Anterior cingulate cortex (tissue), 58 donors: ENCODE measurements around the gene CALHM2.
"Not testable (repeated sequence)": the region's sequence is repeated elsewhere in the genome, so short reads cannot be mapped to it uniquely, and the experiment has no call there.

Experiments
- DNase-seq, 58 donors: peaks; one replicate each; lab custom pipeline; 2025; lab: John Stamatoyannopoulos, UW

CALHM2 gene

DNA sequence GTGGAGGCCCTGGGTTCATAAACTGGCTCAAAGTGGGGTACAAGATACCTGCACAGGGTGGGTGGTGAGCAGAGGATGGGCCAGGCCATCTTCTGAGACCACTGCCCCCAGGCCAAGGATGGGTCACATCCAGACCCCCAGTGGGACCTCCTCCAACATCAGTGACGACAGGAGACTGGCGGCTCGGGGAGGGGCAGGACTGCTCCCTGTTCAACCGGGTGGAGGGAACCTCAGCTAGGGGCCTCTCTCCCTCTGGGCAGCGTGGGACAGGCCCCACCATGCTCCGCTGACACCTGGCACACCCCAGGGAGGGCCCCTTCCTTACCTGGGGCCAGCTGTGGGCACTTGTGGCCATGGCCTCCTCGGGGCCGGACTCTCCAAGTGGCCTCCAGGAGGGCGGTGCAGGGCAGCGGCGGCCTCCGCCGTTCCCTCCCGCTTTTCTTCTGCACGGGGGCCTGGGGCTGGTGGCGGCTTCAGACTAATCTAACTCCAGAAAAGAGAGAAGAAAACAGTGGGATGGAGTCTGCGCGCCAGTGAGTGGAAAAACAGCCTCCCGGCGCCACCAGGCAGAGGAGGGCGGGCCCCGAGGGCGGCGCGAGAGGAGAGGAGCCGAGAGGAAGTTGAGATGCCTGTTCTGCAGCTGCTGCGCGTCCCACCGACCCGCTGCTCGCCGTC, at the start of gene CALHM2:
TSS of gene CALHM2 (minus strand) at position 540 of the 675 bp plus-strand sequence. CDS start 2,429 bp downstream, outside the sequence.
- DNase-seq = peak in 44 of 58 donors; percentile 7 to 71 (median 28)

- DNase-seq = no peak
These were observed 49.0 kb upstream of the CALHM2 start for GRCh38 chr10:103501186-103501585.

DNA sequence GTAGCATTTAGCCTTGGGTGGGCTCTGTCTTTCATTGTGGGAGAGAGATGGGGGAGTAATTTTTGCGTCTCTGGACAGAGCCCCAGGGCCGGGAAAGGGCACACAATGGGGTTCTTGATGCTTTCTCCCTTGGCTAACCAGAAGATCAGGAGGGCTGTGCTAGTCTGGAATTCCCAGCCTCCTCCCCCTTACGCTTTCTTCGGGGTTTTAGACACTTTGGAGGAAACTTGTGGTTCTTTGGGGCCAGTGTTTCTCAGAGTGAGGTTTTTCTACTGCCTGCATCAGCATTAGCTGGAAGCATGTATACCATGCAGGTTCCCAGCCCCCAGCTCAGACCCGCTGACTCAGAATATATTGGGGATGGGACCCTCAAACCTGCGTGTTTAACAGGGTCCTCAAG, 48.3 kb upstream of the CALHM2 start:
- no peak for DNase-seq

DNA sequence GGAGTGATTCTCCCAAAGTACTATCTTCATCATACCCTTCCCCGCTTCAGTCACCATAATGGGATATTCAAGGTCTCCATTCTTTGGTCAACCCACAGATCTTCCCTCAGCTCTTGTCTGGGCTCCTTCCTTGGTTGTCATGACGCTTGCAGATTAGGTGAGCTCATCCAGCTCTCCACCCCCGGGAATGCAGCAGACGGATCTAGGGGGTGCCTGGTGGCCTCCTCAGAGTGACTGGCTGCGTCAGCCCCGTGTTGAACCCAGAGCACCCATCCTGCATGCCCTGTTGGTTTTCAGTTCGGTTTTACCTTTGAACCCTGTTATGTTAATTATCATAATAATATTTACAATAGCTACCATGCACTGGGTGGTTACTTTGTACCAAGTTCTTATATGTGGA, 47.7 kb upstream of the CALHM2 start:
- peak in 17 of 58 donors; percentile 9 to 69 (median 26) for DNase-seq

GRCh38 chr10:103498936-103499638, 46.9 kb upstream of the CALHM2 start:
- DNase-seq = no peak

DNA sequence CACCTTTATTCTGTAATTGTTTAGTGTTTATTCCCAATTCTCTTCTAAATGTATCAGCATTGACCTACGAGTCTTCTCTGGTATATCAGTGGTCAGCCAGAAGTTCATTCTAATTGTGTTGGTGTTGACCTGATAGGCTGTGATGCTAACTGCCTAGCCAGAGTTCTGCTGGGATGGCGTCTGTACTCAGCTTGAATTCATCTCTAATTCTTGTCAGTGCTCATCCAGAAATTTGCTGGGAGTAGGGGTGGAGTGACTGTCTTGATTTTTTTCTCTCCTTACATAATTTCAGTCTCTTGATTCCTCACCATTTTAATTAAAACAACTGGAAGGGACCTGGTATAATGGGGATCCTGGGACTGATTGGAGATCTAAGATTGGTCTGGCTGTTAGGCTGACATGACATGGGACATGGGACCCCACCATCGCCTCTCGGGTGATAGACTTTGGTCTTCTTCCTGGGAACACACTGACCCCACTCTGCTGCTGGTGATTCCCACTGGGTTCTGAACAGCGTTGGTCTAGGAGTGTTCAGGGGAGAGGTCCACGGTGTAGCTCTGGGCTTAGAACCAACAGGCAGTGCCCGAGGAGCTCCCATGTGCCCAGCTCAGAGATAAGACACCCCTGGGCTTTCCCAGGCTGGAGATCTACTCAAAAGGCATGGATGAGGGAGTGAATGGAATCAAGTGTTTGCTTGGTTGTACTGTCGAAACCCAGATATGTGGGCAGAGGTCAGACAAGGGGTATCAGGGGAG, 45.2 kb upstream of the CALHM2 start:
- no peak for DNase-seq

GRCh38 chr10:103495321-103495720, 43.2 kb upstream of the CALHM2 start:
- no peak for DNase-seq

GRCh38 chr10:103493916-103494877, 42.0 kb upstream of the CALHM2 start:
- peak in 16 of 58 donors; percentile 8 to 49 (median 19) for DNase-seq

- DNase-seq = peak in 42 of 58 donors; percentile 13 to 81 (median 37)
These were observed 41.3 kb upstream of the CALHM2 start, which contains the start of gene NEURL1 for GRCh38 chr10:103493362-103493915. Gene NEURL1 (plus strand): TSS chr10:103493705. CDS start chr10:103494388, 683 bp downstream.

DNA sequence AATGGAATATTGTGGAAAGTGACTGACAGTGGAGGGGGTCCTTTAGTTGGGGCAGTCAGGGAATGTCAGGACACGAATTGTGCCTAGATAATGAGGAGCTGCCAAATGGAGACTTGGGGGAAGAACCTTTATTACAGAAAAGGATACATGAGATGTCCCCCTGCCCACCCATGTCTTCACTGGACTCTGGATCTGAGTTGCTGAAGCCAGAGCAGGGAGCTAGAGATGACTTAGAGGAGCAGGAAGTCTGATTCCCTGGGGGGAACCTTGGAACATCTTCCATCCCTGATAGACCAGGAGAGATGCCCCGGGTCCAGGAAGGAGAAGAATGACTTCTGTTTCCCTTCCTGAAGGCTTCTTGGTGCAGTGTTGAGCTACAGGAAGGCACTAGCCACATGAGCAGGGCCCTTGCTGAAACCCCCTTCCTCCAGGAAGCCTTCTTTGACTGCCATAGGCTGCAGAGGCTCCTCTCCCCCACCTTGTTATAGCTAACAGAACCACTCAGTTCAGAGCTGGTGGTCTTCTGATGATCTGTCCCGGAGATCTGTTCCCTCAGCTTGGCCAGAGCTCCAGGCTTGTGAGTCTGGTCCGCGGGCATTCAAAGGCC, 40.6 kb upstream of the CALHM2 start:
- no peak for DNase-seq

DNA sequence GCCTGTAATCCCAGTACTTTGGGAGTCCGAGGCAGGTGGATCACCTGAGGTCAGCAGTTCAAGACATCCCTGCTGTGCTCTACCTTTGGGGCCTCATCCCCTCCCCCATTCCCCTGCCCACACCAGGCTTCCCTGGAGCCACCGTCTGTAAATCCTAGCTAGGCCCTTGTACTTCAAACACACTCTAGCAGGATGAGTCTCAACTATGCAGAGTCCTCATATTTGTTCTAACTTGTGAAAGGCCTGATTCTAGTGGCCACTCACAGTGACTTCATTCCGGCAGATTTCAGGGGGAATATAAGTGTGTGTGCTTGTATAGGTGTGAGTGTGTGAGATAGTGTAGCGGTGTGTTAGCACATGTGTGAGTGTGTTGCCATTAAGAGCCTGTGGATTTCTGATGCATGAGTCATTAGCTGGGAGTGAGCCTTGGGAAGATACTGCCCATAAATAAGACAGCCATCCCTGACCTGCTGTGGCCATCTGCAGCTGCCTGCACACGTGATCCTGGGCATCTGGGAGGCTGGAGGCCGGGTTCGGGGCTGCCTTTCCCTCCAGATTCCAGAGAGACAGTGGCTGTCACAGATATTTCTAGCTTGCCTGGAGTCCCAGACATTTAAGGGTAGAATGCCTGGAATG, 39.7 kb upstream of the CALHM2 start:
- DNase-seq = no peak

- DNase-seq = no peak
These were observed 38.8 kb upstream of the CALHM2 start for GRCh38 chr10:103490986-103491314.

- DNase-seq = no peak
These were observed 35.2 kb upstream of the CALHM2 start for GRCh38 chr10:103487410-103487708.

DNA sequence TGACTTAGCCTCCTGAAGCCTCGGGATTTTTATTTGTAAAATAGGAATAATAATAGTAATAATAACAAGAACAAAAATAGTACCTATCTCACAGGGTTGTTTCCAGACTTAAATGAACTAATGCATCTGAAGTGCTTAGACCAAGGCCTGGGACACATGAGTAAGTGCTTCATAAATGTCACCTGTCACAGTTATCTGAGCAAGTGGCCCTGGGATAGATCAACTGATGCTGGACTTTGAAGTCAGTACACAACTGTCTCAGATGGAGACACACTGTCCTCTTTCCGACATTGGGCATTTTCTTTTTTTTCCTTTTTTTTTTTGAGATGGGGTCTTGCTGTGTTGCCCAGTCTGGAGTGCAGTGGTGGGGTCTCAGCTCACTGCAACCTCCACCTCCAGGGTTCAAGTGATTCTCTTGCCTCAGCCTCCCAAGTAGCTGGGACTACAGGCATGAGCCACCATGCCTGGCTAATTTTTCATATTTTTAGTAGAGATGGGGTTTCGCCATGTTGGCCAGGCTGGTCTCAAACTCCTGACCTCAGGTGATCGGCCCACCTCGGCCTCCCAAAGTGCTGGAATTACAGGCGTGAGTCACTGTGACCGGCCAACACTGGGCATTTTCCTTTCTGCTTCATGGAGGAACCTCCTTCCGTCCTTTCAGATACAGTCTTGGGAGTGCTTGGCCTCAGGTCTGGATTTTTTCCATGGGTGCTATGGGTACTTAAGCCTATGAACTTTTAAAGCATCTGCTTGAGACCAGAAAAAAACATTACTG, 34.7 kb upstream of the CALHM2 start:
- DNase-seq = not testable (repeated sequence)

GRCh38 chr10:103481974-103482531, 29.9 kb upstream of the CALHM2 start:
- peak in 1 of 58 donors; percentile 13 for DNase-seq

DNA sequence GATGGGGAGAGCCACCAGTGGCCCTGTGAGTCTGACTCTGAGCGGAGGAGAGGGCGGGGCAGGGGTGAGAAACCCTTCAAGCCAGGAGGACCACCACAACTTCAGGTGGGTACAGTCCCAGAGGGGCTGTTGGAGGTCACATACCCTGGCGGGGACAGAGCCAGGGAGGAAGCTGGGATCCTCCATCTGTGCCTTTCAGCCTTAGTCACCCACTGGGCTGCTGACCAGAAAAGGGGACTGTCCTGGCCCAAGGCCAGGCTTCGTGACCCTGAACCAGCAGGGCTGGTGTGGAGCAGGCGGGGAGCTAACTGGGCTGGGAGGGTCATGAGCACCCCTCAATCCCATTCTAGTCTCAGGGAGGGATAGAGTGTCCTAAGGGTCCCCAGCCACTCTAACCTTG, 28.4 kb upstream of the CALHM2 start:
- no peak for DNase-seq

- DNase-seq = no peak
These were observed 27.0 kb upstream of the CALHM2 start, which contains the start of gene CALHM3 for GRCh38 chr10:103479135-103479534. Gene CALHM3 (minus strand): TSS chr10:103479240. CDS start chr10:103479032, 208 bp downstream.

DNA sequence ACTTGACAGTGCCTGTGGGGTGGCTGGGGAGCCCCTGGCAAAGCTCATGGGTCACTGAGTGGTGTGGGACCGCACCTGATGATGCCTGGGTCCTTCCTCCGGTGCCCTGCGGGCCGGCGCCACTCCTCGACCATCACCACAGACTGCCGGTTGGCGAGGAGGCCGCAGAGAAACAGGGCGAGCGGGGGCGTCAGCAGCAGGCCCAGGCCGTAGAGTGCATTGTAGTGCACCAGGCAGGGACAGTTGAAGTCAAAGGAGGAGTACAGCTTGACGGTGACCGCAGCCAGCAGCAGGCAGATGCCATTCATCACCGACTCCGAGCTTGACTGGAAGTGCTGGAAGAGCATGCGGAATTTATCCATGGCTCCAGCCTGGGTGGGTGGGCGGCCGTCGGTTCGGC, 26.5 kb upstream of the CALHM2 start:
- no peak for DNase-seq
